Small intestine (tissue), 7 donors: ENCODE results near the gene APOA4. TPM values are rescaled to one million over a fixed set of nuclear protein-coding genes. Genes with fewer than 3 reads are reported as not detected.
A peak's percentile ranks its signal among the peaks of the same experiment; 100 is the strongest.

Experiments used
- DNase-seq, 2 donors: peaks; one replicate each; pipeline versions ENCODE4 v3.0.0 to v3.0.0-alpha.2; 2013
- FAIRE-seq: peaks from 2 replicates; lab custom pipeline; 2012; peaks lifted over from hg19 to GRCh38; lab: Jason Lieb, UNC
- H3K27ac ChIP-seq, 3 donors: one replicate each; pipeline ENCODE4 v1.5.1; 2013; ENCODE audit warnings: low read length in 2 of 3, mild to moderate bottlenecking in 2 of 3, control low read depth in 1 of 3, inconsistent platforms in 1 of 3, low read depth in 1 of 3, moderate library complexity in 1 of 3
- H3K27me3 ChIP-seq, 3 donors: one replicate each; pipeline ENCODE4 v1.6.1; 2013; ENCODE audit warnings: low read length in 3 of 3, inconsistent platforms in 1 of 3; ENCODE audit not compliant: control insufficient read depth in 3 of 3, insufficient read depth in 3 of 3
- H3K36me3 ChIP-seq, 3 donors: one replicate each; pipeline ENCODE4 v1.6.1; 2013; ENCODE audit warnings: low read length in 3 of 3, inconsistent platforms in 1 of 3, low read depth in 1 of 3, mild to moderate bottlenecking in 1 of 3, moderate library complexity in 1 of 3; ENCODE audit not compliant: control insufficient read depth in 3 of 3, insufficient read depth in 2 of 3
- H3K4me1 ChIP-seq, 3 donors: one replicate each; pipeline ENCODE4 v1.6.1; 2013; ENCODE audit warnings: low read length in 2 of 3, inconsistent platforms in 1 of 3, low read depth in 1 of 3, mild to moderate bottlenecking in 1 of 3, moderate library complexity in 1 of 3; ENCODE audit not compliant: control insufficient read depth in 3 of 3, insufficient read depth in 2 of 3
- H3K4me3 ChIP-seq, 3 donors: one replicate each; pipeline ENCODE4 v1.5.1; 2013; ENCODE audit warnings: low read length in 3 of 3, control low read depth in 1 of 3, inconsistent platforms in 1 of 3, low read depth in 1 of 3, mild to moderate bottlenecking in 1 of 3, moderate library complexity in 1 of 3
- H3K9me3 ChIP-seq, 2 donors: one replicate each; pipeline ENCODE4 v1.6.1; 2013; ENCODE audit warnings: low read depth in 1 of 2, low read length in 1 of 2; ENCODE audit not compliant: control insufficient read depth in 2 of 2, insufficient read depth in 1 of 2
- WGBS, 3 donors: extraction: QIAGEN DNeasy Blood & Tissue Kit; methylation state at CpG; one replicate each; pipeline ENCODE4 v1.1.7; 2013; 5-methylcytosine and 5-hydroxymethylcytosine counted together
- polyA plus RNA-seq, 4 donors: library from polyadenylated mRNA; stranded (reverse) in 3 of 4; unstranded in 1 of 4; fragments of 200-250 nt in 3 of 4; fragments of 120-200 nt in 1 of 4; gene quantifications; one replicate each; pipeline versions ENCODE4 v1.2.1 to v1.2.3, GENCODE V29; 2013
- donor health status: healthy with polysubstance abuse.
- donor health status: control.
- donor health status: control.
- donor health status: Bipolar disorder and iron deficiency.
- donor health status: healthy.

APOA4 gene
- polyA plus RNA-seq, 4 donors: 338 to 9,049 (median 4,672) TPM

DNA sequence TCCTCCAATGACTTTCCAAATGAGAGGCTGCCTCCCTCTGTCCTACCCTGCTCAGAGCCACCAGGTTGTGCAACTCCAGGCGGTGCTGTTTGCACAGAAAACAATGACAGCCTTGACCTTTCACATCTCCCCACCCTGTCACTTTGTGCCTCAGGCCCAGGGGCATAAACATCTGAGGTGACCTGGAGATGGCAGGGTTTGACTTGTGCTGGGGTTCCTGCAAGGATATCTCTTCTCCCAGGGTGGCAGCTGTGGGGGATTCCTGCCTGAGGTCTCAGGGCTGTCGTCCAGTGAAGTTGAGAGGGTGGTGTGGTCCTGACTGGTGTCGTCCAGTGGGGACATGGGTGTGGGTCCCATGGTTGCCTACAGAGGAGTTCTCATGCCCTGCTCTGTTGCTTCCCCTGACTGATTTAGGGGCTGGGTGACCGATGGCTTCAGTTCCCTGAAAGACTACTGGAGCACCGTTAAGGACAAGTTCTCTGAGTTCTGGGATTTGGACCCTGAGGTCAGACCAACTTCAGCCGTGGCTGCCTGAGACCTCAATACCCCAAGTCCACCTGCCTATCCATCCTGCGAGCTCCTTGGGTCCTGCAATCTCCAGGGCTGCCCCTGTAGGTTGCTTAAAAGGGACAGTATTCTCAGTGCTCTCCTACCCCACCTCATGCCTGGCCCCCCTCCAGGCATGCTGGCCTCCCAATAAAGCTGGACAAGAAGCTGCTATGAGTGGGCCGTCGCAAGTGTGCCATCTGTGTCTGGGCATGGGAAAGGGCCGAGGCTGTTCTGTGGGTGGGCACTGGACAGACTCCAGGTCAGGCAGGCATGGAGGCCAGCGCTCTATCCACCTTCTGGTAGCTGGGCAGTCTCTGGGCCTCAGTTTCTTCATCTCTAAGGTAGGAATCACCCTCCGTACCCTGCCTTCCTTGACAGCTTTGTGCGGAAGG is 9.5 kb upstream of the APOA4 start:
- Histone ChIP-seq H3K27ac (peak overlapping the region in 2 of 3 donors; percentile 68 to 93), H3K36me3 (peaks cover 0 to 51% (median 0%) of the 10 kb centered on the region in 3 donors), H3K9me3 (no peaks in the 10 kb centered on the region), H3K27me3 (no peaks in the 10 kb centered on the region), H3K4me1 (peaks cover 5 to 73% (median 6%) of the 10 kb centered on the region in 3 donors), H3K4me3 (peak overlapping the region in 2 of 3 donors; percentile 33 to 34)
- DNase-seq (peak; percentile 27 to 58), FAIRE-seq (no peak)
- 71 to 78% (median 74%) methylated on average over 13 of the region's 13 CpGs for WGBS, 3 donors

DNA sequence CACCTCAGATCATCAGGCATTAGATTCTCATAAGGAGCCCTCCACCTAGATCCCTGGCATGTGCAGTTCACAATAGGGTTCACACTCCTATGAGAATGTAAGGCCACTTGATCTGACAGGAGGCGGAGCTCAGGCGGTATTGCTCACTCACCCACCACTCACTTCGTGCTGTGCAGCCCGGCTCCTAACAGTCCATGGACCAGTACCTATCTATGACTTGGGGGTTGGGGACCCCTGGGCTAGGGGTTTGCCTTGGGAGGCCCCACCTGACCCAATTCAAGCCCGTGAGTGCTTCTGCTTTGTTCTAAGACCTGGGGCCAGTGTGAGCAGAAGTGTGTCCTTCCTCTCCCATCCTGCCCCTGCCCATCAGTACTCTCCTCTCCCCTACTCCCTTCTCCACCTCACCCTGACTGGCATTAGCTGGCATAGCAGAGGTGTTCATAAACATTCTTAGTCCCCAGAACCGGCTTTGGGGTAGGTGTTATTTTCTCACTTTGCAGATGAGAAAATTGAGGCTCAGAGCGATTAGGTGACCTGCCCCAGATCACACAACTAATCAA is 8.8 kb upstream of the APOA4 start:
- H3K27ac ChIP-seq: peak overlapping the region in 2 of 3 donors; percentile 68 to 93

GRCh38 chr11:116830184-116830912 is 7.2 kb upstream of the APOA4 start:
- no peak for FAIRE-seq
- peak overlapping the region in 2 of 3 donors; percentile 45 to 47 for H3K4me3 ChIP-seq
- peak overlapping the region in 2 of 3 donors; percentile 93 to 99 for H3K27ac ChIP-seq
- 87 to 94% (median 93%) methylated on average over 14 to 17 of the region's 17 CpGs for WGBS, 3 donors
- H3K4me1 ChIP-seq: peaks cover 5 to 75% (median 11%) of the 10 kb centered on the region in 3 donors
- peak in 1 of 2 donors; percentile 13 for DNase-seq
- H3K27me3 ChIP-seq: no peaks in the 10 kb centered on the region
- no peaks in the 10 kb centered on the region for H3K9me3 ChIP-seq
- peaks cover 0 to 31% (median 0%) of the 10 kb centered on the region in 3 donors for H3K36me3 ChIP-seq

More for the DNA sequence above, 8.8 kb upstream of the APOA4 start:
- peaks cover 0 to 46% (median 0%) of the 10 kb centered on the region in 3 donors for H3K36me3 ChIP-seq
- FAIRE-seq (no peak), DNase-seq (no peak)
- no peaks in the 10 kb centered on the region for H3K27me3 ChIP-seq
- peaks cover 5 to 73% (median 11%) of the 10 kb centered on the region in 3 donors for H3K4me1 ChIP-seq
- peak overlapping the region in 2 of 3 donors; percentile 33 to 34 for H3K4me3 ChIP-seq
- WGBS, 3 donors: 76 to 87% (median 80%) methylated on average over 7 of the region's 7 CpGs
- no peaks in the 10 kb centered on the region for H3K9me3 ChIP-seq

- Histone ChIP-seq H3K4me1 (peaks cover 5 to 73% (median 11%) of the 10 kb centered on the region in 3 donors), H3K27ac (peak within 1 kb of the TSS; percentile 4 to 99 (median 93)), H3K27me3 (no peaks in the 10 kb centered on the region), H3K4me3 (peak within 1 kb of the TSS in 2 of 3 donors; percentile 45 to 48), H3K36me3 (peaks cover 0 to 24% (median 0%) of the 10 kb centered on the region in 3 donors), H3K9me3 (no peaks in the 10 kb centered on the region)
- FAIRE-seq: no peak
- 29 to 61% (median 59%) methylated on average over 9 of the region's 9 CpGs for WGBS, 3 donors
- peak; percentile 72 to 76 for DNase-seq
Observed at GRCh38 chr11:116829525-116830183, 6.5 kb upstream of the APOA4 start, which contains the start of gene APOC3. Gene APOC3, plus strand, starts transcription at chr11:116829907. Its CDS starts 676 bp downstream, at chr11:116830583.

DNA sequence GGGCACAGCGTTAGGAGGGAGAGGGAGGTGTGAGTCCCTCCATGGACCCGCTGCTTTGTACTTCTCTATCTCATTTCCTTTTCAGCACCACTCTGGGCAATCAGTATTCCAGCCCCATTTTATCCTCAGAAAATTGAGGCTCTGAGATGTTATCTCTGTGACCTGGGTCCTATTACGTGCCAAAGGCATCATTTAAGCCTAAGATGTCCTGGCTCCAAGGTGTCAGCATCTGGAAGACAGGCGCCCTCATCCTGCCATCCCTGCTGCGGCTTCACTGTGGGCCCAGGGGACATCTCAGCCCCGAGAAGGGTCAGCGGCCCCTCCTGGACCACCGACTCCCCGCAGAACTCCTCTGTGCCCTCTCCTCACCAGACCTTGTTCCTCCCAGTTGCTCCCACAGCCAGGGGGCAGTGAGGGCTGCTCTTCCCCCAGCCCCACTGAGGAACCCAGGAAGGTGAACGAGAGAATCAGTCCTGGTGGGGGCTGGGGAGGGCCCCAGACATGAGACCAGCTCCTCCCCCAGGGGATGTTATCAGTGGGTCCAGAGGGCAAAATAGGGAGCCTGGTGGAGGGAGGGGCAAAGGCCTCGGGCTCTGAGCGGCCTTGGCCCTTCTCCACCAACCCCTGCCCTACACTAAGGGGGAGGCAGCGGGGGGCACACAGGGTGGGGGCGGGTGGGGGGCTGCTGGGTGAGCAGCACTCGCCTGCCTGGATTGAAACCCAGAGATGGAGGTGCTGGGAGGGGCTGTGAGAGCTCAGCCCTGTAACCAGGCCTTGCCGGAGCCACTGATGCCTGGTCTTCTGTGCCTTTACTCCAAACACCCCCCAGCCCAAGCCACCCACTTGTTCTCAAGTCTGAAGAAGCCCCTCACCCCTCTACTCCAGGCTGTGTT is 5.8 kb upstream of the APOA4 start:
- peak; percentile 90 to 93 for DNase-seq
- no peak for FAIRE-seq
- H3K4me1 ChIP-seq: peaks cover 5 to 76% (median 11%) of the 10 kb centered on the region in 3 donors
- 27 to 56% (median 37%) methylated on average over 12 to 16 of the region's 16 CpGs for WGBS, 3 donors
- no peaks in the 10 kb centered on the region for H3K27me3 ChIP-seq
- peaks cover 0 to 22% (median 0%) of the 10 kb centered on the region in 3 donors for H3K36me3 ChIP-seq
- H3K9me3 ChIP-seq: no peaks in the 10 kb centered on the region
- H3K27ac ChIP-seq: peak overlapping the region; percentile 4 to 99 (median 93)
- H3K4me3 ChIP-seq: peak overlapping the region in 2 of 3 donors; percentile 45 to 48

GRCh38 chr11:116827461-116827860 is 4.4 kb upstream of the APOA4 start:
- FAIRE-seq: no peak
- H3K4me1 ChIP-seq: peaks cover 5 to 86% (median 11%) of the 10 kb centered on the region in 3 donors

More at GRCh38 chr11:116827461-116827860, 4.4 kb upstream of the APOA4 start:
- 84 to 93% (median 92%) methylated on average over 6 of the region's 6 CpGs for WGBS, 3 donors
- H3K4me3 ChIP-seq: no peak overlapping the region
- H3K36me3 ChIP-seq: peaks cover 0 to 15% (median 0%) of the 10 kb centered on the region in 3 donors
- peak in 1 of 2 donors; percentile 12 for DNase-seq
- H3K9me3 ChIP-seq: no peaks in the 10 kb centered on the region
- H3K27ac ChIP-seq: peak overlapping the region; percentile 14 to 99 (median 93)
- no peaks in the 10 kb centered on the region for H3K27me3 ChIP-seq
